Activated naive CD4-positive, alpha-beta T cell treated with anti-CD3 and anti-CD28 coated beads, Interleukin-2, amount 50 U/mL, for 72 hours (primary cell): ENCODE measurements around the gene VWDE. TPM values are rescaled to one million over a fixed set of nuclear protein-coding genes. Genes with fewer than 3 reads are reported as not detected.
"Not testable (repeated sequence)": the region's sequence is repeated elsewhere in the genome, so short reads cannot be mapped to it uniquely, and the experiment has no call there.

Experiments
- ATAC-seq, 2 donors: fragments of 150-1000 bp; cut with Tn5 transposase; 2 replicates each; pipeline ENCODE4 v1.10.0; 2021; ENCODE audit warnings: mild to moderate bottlenecking in 2 of 2, moderate library complexity in 2 of 2
- DNase-seq, 2 donors: peaks; one replicate each; pipeline ENCODE4 v3.0.0; 2021 to 2022; ENCODE audit warnings: low spot score in 2 of 2
- H3K27ac Mint-ChIP-seq, 2 donors: one replicate each; pipeline ENCODE4 v1.8.0; 2022; ENCODE audit warnings: mild to moderate bottlenecking in 2 of 2, mixed read lengths in 2 of 2
- H3K36me3 Mint-ChIP-seq, 2 donors: one replicate each; pipeline ENCODE4 v1.8.0; 2022; ENCODE audit warnings: mixed read lengths in 2 of 2
- H3K9me3 Mint-ChIP-seq, 2 donors: one replicate each; pipeline ENCODE4 v1.8.0; 2022; ENCODE audit warnings: mixed read lengths in 2 of 2
- total RNA-seq, 2 donors: library from RNA; stranded (reverse); gene quantifications; one replicate each; pipeline ENCODE4 v1.2.3, GENCODE V29; 2022

Gene VWDE
- total RNA-seq, 2 donors from 2014 or later = 2.6 to 6.3 TPM

- ATAC-seq = no peak
Observed at GRCh38 chr7:12412407-12412806, 8.7 kb upstream of the VWDE start.

GRCh38 chr7:12410523-12410922 is 6.9 kb upstream of the VWDE start:
- H3K9me3 Mint-ChIP-seq = peaks cover 0 to 5% of the 10 kb centered on the region in 2 donors

More at GRCh38 chr7:12412407-12412806, 8.7 kb upstream of the VWDE start:
- Mint-ChIP-seq H3K27ac (no peak overlapping the region), H3K36me3 (peaks cover 0 to 3% of the 10 kb centered on the region in 2 donors), H3K9me3 (peaks cover 0 to 3% of the 10 kb centered on the region in 2 donors)
- no peak for DNase-seq

GRCh38 chr7:12409097-12409711 is 5.5 kb upstream of the VWDE start:
- Mint-ChIP-seq H3K27ac (no peak overlapping the region), H3K36me3 (peaks cover 0 to 5% of the 10 kb centered on the region in 2 donors), H3K9me3 (peaks cover 0 to 5% of the 10 kb centered on the region in 2 donors)
- DNase-seq (no peak), ATAC-seq (no peak)

More at GRCh38 chr7:12410523-12410922, 6.9 kb upstream of the VWDE start:
- ATAC-seq (peak in 1 of 2 donors; percentile 44), DNase-seq (no peak)
- Mint-ChIP-seq H3K36me3 (peaks cover 0 to 5% of the 10 kb centered on the region in 2 donors), H3K27ac (no peak overlapping the region)

GRCh38 chr7:12407652-12408051 is 4.0 kb upstream of the VWDE start:
- ATAC-seq, H3K9me3 Mint-ChIP-seq, H3K36me3 Mint-ChIP-seq: not testable (repeated sequence)

GRCh38 chr7:12402365-12402725 is 1.3 kb downstream of the VWDE start:
- peaks cover 6 to 7% of the 10 kb centered on the region in 2 donors for H3K36me3 Mint-ChIP-seq
- H3K27ac Mint-ChIP-seq = no peak overlapping the region
- H3K9me3 Mint-ChIP-seq = peaks cover 5 to 7% of the 10 kb centered on the region in 2 donors
- no peak for ATAC-seq
- DNase-seq = no peak

More at GRCh38 chr7:12407652-12408051, 4.0 kb upstream of the VWDE start:
- H3K27ac Mint-ChIP-seq, DNase-seq: not testable (repeated sequence)

GRCh38 chr7:12401538-12402364 is 1.9 kb downstream of the VWDE start:
- peaks cover 5 to 6% of the 10 kb centered on the region in 2 donors for H3K9me3 Mint-ChIP-seq
- DNase-seq (no peak), ATAC-seq (no peak)
- H3K36me3 Mint-ChIP-seq = peaks cover 6% of the 10 kb centered on the region in 2 donors
- H3K27ac Mint-ChIP-seq = no peak overlapping the region

GRCh38 chr7:12398186-12398585 is 5.5 kb downstream of the VWDE start:
- Mint-ChIP-seq H3K36me3 (peaks cover 6% of the 10 kb centered on the region in 2 donors), H3K9me3 (peaks cover 5 to 6% of the 10 kb centered on the region in 2 donors), H3K27ac (no peak overlapping the region)
- DNase-seq (no peak), ATAC-seq (no peak)

- H3K36me3 Mint-ChIP-seq = peaks cover 6% of the 10 kb centered on the region in 2 donors
- H3K27ac Mint-ChIP-seq = no peak overlapping the region
- ATAC-seq = no peak
- DNase-seq = no peak
- peaks cover 5 to 6% of the 10 kb centered on the region in 2 donors for H3K9me3 Mint-ChIP-seq
Observed at GRCh38 chr7:12397671-12398070, 6.0 kb downstream of the VWDE start.

- not testable (repeated sequence) for H3K27ac Mint-ChIP-seq, H3K9me3 Mint-ChIP-seq, ATAC-seq
Observed at GRCh38 chr7:12396670-12397069, 7.0 kb downstream of the VWDE start.

GRCh38 chr7:12391922-12392615 is 11.6 kb downstream of the VWDE start:
- Mint-ChIP-seq H3K27ac (no peak overlapping the region), H3K9me3 (no peaks in the 10 kb centered on the region), H3K36me3 (no peaks in the 10 kb centered on the region)
- DNase-seq = no peak
- ATAC-seq = no peak

More at GRCh38 chr7:12396670-12397069, 7.0 kb downstream of the VWDE start:
- not testable (repeated sequence) for DNase-seq, H3K36me3 Mint-ChIP-seq

GRCh38 chr7:12389089-12389700 is 14.5 kb downstream of the VWDE start:
- DNase-seq = peak in 1 of 2 donors; percentile 40
- ATAC-seq = peak; percentile 59 to 73
- Mint-ChIP-seq H3K27ac (no peak overlapping the region), H3K9me3 (no peaks in the 10 kb centered on the region), H3K36me3 (no peaks in the 10 kb centered on the region)

- no peak overlapping the region for H3K27ac Mint-ChIP-seq
- no peaks in the 10 kb centered on the region for H3K9me3 Mint-ChIP-seq
- H3K36me3 Mint-ChIP-seq = no peaks in the 10 kb centered on the region
- no peak for DNase-seq
- ATAC-seq = no peak
Observed at GRCh38 chr7:12386313-12386740, 17.3 kb downstream of the VWDE start.

GRCh38 chr7:12385364-12385786 is 18.3 kb downstream of the VWDE start:
- ATAC-seq (no peak), DNase-seq (no peak)
- Mint-ChIP-seq H3K27ac (no peak overlapping the region), H3K9me3 (no peaks in the 10 kb centered on the region), H3K36me3 (no peaks in the 10 kb centered on the region)

GRCh38 chr7:12383377-12383776 is 20.3 kb downstream of the VWDE start:
- Mint-ChIP-seq H3K27ac (no peak overlapping the region), H3K9me3 (no peaks in the 10 kb centered on the region), H3K36me3 (no peaks in the 10 kb centered on the region)
- ATAC-seq (no peak), DNase-seq (no peak)

GRCh38 chr7:12378389-12378788 is 25.3 kb downstream of the VWDE start:
- Mint-ChIP-seq H3K36me3 (no peaks in the 10 kb centered on the region), H3K27ac (no peak overlapping the region), H3K9me3 (no peaks in the 10 kb centered on the region)
- no peak for ATAC-seq
- no peak for DNase-seq

- H3K27ac Mint-ChIP-seq = no peak overlapping the region
- no peaks in the 10 kb centered on the region for H3K36me3 Mint-ChIP-seq
- no peak for ATAC-seq
- no peak for DNase-seq
- H3K9me3 Mint-ChIP-seq = no peaks in the 10 kb centered on the region
Observed at GRCh38 chr7:12377406-12377805, 26.3 kb downstream of the VWDE start.
